Lung microvascular endothelial cell (primary cell): ENCODE measurements around the gene CACNA1B. TPM values are rescaled to one million over a fixed set of nuclear protein-coding genes. Genes with fewer than 3 reads are reported as not detected.

Experiments
- DNase-seq, 2 donors: peaks; one replicate each; pipeline versions ENCODE4 v3.0.0 to v3.0.0-alpha.2; 2010; ENCODE audit warnings: low read depth in 2 of 2
- total RNA-seq: library from RNA; depleted of rRNA; stranded (reverse); fragments of >200 nt; gene quantifications from 2 replicates; pipeline ENCODE4 v1.2.1, GENCODE V29; 2014

Gene CACNA1B
- total RNA-seq, 1 donor from 2014 or later, result under 0.01 TPM

- no peak for DNase-seq
Measured at GRCh38 chr9:137984005-137984404, 106.4 kb downstream of the CACNA1B start.

DNA sequence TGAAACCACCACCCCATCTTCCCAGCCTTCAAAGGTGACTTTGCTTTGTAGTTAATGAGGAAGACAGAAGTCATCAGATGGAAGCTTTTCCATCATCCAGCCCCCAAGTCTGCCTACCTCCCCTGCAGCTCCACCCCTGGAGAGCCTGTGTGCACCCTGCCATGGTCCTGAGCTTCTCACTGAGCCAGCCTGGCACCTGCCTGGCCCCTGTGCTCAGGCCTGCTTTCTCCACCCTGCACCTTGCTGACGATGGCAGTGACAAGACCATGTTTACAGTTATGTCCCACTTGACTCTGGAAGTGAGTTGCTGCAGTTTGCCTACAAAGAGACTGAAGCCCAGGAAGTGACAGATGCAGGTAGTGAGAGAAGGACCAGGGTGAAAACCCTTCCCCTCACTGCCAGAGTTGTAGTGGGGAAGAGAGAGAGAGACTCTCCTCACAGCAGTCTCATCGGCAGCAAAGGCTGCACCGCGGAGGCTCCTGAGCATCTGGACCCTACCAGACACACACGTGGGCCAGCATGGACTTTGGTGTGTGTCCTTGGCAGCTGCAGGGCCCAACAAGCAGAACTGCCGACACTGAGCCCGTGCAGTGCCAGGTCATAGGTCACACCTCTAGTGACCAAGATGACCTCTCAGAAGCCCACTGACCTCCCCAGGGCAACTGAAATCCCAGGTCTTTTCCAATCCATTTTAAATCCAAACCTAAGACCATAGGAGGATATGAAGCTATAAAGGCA is 107.1 kb downstream of the CACNA1B start:
- DNase-seq, result no peak

GRCh38 chr9:137985637-137986071 is 108.1 kb downstream of the CACNA1B start:
- no peak for DNase-seq

GRCh38 chr9:137986268-137987099 is 108.9 kb downstream of the CACNA1B start:
- DNase-seq, result no peak

GRCh38 chr9:137987244-137988030 is 109.9 kb downstream of the CACNA1B start:
- DNase-seq, result no peak

DNA sequence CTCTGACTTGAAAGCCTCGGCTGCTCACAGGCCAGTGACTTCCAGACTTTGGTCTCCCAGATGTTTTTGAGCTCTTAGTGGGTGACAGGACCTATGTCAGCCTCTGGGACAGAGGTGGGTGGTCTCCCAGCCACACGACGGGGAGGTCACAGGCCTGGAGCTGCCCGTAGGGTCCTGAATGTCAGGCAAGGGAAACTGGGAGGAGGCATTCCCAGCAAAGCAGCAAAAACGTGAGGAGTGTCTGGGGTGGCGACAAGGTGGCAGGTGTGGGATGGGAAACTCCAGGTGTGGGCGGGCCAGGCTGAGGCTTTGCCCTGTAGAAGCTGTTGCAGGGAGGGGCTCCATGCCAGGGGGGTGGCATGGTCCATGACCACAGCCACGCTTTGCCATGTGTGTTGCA is 110.5 kb downstream of the CACNA1B start:
- no peak for DNase-seq

DNA sequence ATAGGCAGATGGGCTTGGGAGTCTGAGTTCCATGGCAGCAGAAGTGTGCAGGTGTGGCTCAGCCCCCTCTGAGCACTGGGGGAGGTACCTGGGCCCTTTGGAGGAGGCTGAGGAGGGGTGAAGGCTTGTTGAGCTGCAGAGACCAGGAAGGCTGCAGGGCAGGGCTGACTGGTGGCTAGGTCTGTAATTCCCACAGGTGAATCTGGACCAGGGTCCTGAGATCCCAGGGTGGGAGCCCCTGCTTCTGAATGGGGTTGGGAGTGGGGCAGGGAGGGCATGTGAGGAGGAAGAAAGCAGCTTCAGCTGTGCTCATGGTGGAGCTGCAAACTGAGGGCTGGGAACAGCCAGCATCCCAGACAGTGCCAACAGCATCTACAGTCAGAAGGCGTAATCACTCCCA is 111.1 kb downstream of the CACNA1B start:
- DNase-seq, result no peak

GRCh38 chr9:137989156-137989555 is 111.6 kb downstream of the CACNA1B start:
- DNase-seq, result no peak

GRCh38 chr9:137989999-137990715 is 112.6 kb downstream of the CACNA1B start:
- DNase-seq, result no peak

GRCh38 chr9:138003485-138004190 is 126.1 kb downstream of the CACNA1B start:
- no peak for DNase-seq

DNA sequence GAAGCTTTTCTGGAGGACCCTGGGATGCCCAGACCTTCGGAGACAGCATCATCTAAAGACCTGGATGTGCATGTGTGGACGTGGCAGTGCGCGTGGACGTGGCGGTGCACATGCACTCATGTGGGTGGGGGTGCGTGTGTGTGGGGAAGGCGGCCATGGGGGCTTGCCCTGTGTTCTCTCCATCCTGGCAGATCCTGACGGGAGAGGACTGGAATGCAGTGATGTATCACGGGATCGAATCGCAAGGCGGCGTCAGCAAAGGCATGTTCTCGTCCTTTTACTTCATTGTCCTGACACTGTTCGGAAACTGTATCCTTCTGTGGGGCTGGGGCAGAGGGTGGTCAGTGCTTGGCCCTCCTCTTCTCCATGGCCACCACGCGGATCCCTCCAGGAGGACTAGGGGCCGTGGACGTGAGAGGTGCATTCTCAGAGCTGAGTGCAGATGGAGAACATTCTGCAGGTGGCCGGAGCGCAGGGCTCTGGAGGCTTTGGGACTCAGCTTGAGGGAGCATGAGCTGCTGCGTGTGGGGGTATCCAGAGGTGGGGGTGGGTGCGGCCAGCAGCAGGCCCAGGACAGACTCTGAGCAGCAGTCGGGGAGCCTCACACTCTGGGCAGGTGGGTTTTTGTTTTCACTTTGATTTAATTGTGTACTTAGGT is 129.1 kb downstream of the CACNA1B start:
- no peak for DNase-seq

DNA sequence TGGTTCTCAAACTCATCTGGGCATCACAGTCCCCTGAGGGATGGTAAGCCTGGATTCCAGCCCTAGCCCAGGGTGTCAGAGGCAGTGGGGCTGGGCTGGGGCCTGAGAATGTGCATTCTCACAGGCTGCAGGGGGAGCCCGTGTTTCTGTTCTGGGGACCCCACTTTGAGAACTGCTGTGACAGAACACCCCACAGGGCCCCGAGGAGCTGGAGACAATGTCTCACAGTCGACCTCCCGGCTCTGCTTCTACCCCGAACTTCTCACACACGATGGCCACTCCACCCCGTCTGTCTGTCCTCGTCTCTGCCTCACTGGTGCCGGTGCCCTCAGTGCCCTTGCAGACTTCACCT is 130.0 kb downstream of the CACNA1B start:
- DNase-seq, result no peak

GRCh38 chr9:138007918-138008841 is 130.6 kb downstream of the CACNA1B start:
- no peak for DNase-seq

- no peak for DNase-seq
Measured at GRCh38 chr9:138009016-138009802, 131.6 kb downstream of the CACNA1B start.

DNA sequence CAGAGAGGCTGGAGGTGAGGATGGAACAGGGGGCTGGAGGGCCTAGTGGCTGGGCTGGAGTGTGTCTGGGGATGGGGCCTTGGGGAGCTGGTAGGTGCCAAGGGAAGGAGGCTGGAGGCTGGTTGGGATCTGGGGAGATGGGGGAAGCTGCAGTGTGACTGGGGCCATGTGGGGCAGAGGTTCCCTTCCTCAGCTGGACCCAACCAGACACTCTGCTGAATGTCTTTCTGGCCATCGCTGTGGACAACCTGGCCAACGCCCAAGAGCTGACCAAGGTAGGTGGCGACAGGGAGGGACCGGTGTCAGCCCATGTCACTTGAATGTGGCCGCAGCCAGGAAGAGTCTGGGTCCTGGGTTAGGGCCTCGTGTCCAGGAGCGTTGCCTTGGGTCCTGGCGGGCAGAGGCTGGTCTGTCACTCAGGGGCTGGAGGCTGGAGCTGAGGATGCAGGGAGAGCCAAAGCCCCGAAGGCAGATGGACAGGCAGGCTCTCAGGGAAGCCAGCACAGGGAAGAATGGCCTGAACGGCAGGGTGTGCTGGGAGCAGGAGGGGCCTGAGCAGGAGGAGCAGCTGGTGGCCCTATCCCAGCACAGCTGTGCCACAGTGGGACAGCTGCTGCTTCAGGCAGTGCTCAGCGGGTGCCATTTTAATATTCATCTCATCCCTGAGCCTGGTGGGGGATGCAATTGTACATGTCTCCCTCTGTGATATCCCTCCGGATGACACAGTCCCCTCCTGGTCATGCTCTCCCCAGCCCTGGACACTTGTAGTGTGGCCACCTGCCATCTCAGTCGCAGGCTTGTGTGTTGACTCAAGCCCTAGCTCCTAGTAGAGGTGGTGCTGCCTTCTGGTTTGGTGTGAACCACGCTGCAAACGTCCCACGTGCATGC is 132.5 kb downstream of the CACNA1B start:
- DNase-seq, result no peak

DNA sequence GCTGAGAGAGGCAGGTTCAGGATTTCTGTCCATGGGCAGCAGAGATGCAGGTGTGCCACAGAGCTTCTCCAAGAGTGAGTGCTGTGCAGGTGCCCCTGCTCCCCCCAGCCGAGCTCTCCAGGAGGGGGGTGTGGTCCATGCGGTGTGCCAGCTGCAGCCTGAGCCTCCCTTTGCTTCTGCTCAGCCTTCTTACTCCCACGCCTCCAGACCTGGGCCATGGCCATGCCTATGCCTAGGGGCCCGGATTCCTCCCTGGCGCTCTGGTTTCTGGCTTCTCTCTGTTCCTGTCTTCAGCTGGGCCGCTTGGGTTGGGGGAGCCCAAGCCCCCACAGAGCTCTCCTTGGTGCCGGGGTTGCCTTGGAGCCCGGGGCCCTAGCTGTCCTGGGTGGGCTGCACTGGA is 133.3 kb downstream of the CACNA1B start:
- DNase-seq, result no peak

GRCh38 chr9:138011951-138012500 is 134.4 kb downstream of the CACNA1B start:
- no peak for DNase-seq
